SK-MEL-5 (cell line): ENCODE data around the gene EIF2B1. TPM values are rescaled to one million over a fixed set of nuclear protein-coding genes. Genes with fewer than 3 reads are reported as not detected.

Experiments used
- DNase-seq: peaks from one replicate; pipeline ENCODE4 v3.0.0-alpha.2; 2016; ENCODE audit warnings: low read depth, low spot score
- in situ Hi-C: cut with HindIII; loops from 2 replicates; pipeline ENCODE4 v1.10.0; 2016; ENCODE audit warnings: low sequenced_read_pairs, high pct_unique_total_duplicates, low pct_unique_long_range_greater_than_20kb
- polyA plus RNA-seq, 2 experiments: library from polyadenylated mRNA; depleted of rRNA; stranded (reverse); fragments of >200 nt; gene quantifications; 2 replicates each; pipeline ENCODE4 v1.2.3, GENCODE V29; 2015
- total RNA-seq: library from RNA; depleted of rRNA; stranded (reverse); fragments of >200 nt; shearing (Covaris generic); gene quantifications from 2 replicates; pipeline ENCODE4 v1.2.3, GENCODE V29; 2014; rRNA removed

Gene EIF2B1
- total RNA-seq, result 55.4 and 76.6 TPM in 2 replicates
- 84.6 and 92.6 TPM in 2 replicates for polyA plus RNA-seq (2015; cell fraction: cytosol; rRNA removed)
- 146 and 182 TPM in 2 replicates for polyA plus RNA-seq (2015; cell fraction: nucleus; rRNA removed)

DNA sequence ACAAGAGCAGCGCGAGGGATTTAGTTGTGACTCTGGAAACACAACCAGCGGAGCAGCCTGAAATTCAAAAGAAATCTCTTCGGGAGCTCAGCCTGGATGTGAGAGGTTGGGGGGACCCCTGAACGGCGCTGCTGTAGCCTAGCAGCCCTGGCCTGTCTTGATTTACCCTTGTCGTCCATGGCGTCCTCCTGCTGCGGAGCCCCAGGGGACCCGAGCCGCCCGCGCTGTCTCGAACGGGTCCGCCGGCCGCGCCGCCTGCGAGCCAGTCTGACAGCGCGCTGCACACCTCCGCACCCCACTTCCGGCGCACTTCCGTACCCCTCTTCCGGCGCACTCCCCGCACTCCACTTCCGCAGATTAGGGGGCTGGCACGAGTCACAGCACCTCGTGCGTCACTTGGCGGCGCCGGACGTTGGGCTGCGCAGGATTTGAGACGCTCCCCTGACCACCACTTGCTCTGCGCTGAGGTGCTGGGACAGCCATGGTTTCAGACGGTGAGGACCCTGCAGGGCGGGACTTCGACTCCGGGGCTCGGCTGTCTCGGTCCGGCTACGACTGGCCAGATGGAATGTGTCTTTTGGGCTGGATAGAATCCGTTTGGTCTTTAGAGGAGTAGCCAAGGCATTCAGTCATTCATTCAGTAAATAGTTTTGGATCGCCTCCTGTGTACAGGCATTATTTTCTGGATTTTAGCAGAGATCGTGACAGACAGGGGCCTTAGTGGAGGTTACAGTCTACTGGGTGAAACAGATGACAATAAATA is at the start of gene EIF2B1, which contains the start of gene GTF2H3:
TSS of gene EIF2B1 (minus strand) at position 308 of the 763 bp plus-strand sequence. CDS start at position 179, 129 bp downstream.
TSS of gene GTF2H3 (plus strand) at position 451 of the 763 bp plus-strand sequence. CDS start at position 482, 31 bp downstream.
- peak; percentile 98 for DNase-seq
- in situ Hi-C loops, result no loop called here

DNA sequence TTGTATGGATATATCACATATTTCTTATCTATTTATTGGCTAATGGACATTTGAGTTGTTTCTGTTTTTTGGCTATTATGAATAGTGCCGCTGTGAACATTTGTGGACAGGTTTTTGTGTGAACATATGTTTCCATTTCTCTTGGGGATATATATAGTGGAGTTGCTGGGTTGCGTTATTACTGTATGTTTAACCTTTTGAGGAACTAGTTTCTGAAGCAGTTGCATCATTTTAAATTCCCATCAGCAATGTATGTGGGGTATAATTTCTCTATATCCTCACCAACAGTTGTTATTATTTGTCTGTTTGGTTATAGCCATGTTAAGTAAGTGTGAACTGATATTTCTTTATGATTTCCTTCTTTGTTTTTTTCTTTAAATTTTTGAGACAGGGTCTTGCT is 48.1 kb upstream of the EIF2B1 start:
- in situ Hi-C loops, result no loop called here
- no peak for DNase-seq

DNA sequence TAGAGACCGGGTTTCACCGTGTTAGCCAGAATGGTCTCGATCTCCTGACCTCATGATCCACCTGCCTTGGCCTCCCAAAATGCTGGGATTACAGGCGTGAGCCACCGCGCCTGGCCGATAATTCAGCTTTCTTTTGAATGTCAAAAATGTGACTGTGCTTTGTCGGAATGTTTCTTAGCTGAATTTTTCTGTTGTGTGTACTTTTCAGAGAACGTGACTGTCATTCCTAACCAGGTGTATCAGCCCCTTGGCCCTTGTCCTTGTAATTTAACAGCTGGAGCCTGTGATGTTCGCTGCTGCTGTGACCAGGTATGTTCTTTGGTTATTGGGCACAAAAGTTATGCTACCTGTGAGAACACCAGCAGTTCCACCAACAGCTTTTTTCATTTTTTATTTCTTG is 45.5 kb upstream of the EIF2B1 start:
- in situ Hi-C loops, result no loop called here
- DNase-seq, result no peak

DNA sequence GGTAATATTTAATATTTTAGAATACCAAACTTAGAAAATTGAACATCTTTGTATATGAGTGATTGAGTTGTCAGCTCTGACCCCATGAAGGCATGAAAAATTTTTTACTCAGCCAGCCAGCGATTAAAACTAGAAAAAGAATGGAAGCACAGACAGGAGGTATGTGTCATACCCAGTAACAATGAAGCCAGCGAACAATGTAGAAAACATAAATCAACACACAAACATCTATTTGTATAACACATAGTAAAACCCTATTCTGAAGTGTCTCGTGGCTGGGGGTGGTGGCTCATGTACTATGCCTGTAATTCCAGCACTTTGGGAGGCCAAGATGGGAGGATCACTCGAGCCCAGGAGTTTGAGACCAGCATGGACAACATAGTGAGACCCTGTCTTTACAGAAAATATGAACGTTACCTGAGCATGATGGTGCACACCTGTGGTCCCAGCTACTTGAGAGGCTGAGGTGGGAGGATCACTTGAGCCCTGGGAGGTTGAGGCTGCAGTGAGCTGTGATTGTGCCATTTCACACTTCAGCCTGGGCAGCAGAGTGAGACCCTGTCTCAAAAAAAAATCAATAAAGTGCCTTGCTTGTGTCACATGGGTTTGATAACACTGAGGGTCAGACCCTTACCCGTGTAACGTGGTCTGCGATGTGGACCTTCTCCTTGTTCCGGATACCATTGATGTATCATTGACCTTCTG is 43.3 kb upstream of the EIF2B1 start:
- in situ Hi-C loops, result no loop called here
- DNase-seq, result no peak

DNA sequence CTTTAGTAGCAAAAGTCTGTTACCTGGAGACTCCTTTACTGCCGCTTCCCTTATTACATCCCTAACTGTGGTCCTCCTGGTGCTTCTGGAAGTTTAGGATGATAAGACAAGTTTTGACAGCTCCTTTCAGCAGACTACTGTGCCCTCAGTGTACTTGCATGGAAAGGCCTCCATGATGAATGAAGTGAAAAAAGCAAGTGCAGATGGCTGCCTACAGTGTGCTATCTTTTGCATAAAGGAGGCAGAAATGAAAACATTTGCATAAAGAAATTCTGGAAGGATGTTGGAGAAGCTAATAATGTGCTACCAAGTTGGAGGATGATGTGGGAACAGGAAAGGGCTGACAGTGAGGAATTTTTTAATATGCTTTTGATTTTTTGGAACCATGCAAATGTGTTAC is 42.0 kb upstream of the EIF2B1 start:
- no peak for DNase-seq
- in situ Hi-C loops, result no loop called here

DNA sequence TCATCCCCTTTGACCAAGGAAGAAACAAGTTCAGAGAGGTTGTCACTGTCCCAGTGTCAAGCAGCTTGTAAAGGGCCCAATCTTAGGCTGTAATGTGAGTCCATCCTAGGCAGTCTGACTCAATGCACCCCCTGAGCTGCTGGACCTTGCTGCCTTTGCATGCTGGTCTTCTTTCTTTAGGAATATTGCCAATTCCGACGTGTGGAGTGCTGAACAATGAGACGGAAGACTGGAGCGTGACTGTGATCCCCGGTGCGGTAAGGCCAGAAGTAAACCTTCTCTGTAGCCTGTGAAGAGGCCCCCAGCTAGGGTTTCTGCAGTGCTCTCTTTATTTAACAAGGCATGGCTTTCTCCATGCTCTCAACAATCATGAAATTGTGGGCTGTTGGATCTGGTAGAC is 38.4 kb upstream of the EIF2B1 start:
- in situ Hi-C loops, result no loop called here
- DNase-seq, result no peak

DNA sequence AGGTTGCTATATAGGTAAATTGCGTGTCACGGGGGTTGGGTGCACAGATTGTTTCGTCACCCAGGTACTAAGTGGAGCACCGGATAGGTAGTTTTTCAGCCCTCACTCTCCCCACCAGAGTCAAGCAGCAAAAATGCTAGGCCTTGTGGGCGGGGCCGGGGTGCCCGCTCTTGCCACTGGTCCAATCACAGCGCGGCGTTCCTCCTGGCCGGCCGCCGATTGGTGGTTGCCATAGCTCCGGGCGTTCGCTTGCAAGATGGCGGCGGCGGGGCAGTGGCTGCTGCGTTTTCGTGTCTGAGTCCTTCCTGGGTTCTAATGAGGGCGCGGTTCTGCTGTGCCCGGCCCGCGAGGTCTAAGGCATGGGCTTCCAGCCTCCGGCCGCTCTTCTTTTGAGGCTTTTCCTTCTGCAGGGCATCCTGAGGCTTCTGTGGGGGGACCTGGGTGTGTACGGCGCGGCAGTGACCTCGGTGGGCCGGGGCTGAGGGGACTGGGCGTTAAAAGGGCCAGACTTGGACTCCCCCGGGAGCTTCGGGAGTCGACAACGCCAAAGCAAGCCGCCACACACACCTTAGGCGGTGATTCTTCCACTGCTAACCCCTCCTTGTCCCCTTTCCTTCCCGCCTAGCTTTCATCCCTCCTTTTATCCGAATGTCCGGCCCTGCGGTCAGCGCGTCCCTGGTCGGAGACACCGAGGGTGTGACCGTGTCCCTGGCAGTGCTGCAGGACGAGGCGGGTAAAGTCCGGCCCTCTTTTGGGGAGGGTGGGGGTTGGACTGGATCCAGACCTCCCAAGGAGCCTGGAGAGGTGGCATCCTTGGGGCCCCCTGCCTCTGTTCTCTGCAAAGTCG is 37.6 kb upstream of the EIF2B1 start, which contains the start of gene TCTN2:
TSS of gene TCTN2 (plus strand) at position 232 of the 847 bp plus-strand sequence. CDS start at position 360, 128 bp downstream.
- in situ Hi-C loops, result no loop called here
- DNase-seq, result peak; percentile 90

DNA sequence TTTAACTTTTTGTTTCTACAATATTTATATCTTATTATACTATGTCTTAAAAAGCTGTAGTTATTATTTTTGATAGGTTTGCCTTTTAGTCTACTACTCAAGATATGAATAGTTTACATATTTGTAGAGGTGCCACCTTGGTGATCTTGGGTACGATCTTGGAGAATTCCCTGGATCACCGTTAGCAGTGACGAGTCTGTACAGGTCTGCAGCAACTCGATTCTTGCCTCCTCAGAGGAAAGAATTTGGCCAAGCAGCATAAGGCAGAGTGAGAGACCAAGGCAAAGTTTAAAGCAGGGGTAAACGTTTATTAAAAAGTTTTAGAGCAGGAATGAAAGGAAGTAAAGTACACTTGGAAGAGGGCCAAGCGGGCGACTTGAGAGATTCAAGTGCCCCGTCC is 34.3 kb upstream of the EIF2B1 start:
- no peak for DNase-seq
- in situ Hi-C loops, result no loop called here

DNA sequence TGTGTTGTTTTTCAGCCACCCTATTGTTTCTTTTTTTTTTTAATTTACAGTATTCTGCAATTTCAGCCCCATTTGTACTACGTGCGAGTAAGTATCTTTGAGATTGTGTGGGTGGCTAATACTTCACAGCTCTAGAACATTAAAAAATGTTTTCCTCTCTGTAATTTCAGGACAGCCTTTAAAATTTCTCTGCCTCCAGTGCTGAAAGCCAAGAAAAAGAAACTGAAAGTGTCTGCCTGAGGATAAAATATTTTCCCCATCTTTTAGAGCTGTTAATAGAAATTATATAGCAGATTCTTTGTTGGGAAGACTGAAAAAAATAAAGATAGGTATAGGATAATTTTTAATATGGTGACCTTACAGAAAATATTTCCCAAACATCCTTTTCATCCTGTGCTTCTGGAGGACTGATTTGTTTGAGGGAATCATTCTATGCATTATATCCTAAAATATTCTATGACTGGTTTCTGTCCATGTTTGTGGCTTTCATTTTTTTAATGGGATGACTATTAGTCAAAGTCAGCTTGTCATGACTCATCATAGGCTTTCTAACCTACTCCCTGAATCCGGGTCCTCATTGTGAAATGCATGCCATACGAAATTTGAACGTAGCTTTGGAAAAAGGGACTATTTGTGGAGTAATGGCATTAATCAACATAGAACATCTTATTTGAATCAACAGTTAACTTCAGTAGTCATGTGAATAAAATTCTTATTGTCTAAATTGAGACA is 26.7 kb upstream of the EIF2B1 start:
- DNase-seq, result peak; percentile 86
- in situ Hi-C loops, result no loop called here

DNA sequence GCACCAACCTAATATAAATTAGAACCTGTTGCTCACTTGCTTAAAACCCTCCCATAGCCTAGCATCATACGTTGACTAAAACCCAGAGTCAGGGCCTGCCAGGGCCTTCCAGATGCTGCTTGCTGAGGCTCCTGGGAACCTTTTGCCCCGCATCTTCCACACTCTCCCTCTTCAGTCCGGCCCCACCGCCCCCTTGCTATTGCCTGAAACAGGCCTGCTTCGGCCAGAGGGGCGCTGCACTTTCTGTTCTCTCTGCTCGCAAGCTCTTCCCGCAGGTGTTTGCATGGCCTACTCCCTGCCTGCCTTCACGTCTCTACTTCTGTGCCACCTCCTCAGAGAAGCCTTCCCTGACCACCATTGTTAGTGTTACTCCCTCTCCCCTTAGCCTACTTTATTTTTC is 23.7 kb upstream of the EIF2B1 start:
- DNase-seq, result no peak
- in situ Hi-C loops, result no loop called here

DNA sequence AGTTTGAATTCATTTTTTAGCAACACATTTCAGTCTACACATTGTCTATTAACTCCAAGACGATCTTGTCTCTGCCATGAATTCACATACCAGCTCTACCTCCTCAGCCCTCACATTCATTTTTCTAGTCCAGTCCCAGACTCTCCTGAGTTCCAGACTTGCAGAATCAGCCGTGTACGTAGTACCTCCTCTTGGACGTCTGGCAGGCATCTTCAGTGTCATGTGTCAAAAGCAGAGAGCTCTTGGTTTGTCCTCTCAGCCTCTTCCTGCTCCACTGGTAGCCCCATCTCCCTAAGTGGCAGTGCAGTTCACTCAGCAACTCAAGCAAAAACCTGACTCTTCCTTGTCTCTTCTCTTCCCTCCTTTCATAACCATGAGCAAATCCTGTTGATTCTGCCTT is 22.9 kb upstream of the EIF2B1 start:
- DNase-seq, result no peak
- in situ Hi-C loops, result no loop called here

DNA sequence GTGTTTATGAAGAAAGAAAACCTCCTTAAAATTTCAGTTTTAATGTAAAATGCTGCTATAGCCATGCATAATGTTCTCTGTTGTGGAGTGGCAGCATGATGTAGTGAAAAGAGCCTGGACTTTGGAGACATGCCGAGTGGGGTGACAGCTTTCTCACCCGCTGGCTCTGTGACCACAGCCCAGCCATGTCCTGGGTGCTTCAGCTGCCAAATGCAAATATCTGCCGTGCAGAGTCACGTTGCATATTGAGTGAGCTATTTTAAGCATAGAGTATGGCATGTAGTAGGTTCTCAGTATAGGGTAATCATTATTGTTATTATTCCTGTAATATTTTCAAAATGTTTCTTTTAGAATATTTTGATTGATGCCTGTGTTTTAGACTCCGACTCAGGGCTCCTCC is 21.9 kb upstream of the EIF2B1 start:
- in situ Hi-C loops, result no loop called here
- no peak for DNase-seq

DNA sequence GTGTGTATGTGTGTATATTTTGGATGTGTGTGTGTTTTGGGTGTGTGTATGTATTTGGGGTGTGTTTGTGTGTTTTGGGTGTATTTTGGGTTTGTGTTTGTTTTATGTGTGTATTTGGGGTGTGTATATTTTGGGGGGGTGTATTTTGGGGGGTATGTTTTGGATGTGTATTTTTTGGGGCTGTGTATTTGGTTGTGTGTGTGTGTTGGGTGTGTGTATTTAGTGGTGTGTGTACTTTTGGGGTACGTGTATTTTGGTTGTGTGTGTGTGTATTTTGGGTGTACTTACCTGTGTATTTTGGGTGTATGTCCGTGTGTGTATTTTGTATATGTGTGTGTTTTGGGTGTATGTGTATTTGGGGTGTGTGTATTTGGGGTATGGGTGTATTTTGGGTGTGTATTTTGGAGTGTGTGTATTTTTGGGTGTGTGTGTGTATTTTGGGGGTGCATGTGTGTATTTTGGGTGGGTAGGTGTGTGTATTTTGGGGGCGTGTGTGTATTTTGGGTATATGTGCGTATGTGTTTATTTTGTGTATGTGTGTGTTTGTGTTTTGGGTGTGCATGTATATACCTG is 20.7 kb upstream of the EIF2B1 start:
- no peak for DNase-seq
- in situ Hi-C loops, result no loop called here

DNA sequence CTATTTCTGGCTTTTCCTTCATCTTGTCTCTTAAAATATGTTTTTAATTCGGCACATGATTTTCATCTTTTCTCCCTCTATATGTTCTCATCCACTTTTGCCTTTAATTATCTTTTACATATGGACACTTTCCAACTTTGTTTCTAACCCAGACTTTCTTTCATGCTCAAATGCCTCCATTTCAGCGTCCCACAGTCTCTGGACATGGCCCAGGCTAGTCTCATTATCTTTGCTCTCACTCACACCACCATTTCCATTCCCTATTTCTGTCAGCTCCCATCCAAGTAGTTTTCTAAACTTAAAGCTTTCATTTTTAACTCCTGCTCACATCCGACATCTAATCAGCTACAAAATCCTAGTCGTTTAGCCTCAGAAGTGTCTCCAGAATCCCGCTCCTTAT is 14.9 kb upstream of the EIF2B1 start:
- DNase-seq, result no peak
- in situ Hi-C loops, result no loop called here

DNA sequence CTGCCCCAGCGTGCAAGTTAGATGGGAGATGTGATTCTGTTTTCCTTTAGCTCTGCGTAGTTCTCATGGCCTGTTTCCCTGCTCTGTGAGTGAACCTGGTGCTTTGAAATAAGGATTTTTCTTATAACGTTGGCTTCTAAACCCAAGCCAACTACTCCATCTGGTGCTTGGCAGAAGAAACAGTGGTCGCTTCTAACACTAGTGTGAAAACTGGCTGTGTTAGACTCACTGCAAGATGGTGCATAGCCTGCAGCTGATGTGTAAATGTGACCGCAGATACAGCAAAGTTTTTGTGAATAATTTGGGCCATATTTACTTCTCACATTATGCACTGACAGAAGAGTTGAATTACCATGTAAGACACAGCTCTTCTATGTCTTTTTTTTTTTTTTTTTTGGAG is 12.4 kb upstream of the EIF2B1 start:
- DNase-seq, result no peak
- in situ Hi-C loops, result no loop called here

DNA sequence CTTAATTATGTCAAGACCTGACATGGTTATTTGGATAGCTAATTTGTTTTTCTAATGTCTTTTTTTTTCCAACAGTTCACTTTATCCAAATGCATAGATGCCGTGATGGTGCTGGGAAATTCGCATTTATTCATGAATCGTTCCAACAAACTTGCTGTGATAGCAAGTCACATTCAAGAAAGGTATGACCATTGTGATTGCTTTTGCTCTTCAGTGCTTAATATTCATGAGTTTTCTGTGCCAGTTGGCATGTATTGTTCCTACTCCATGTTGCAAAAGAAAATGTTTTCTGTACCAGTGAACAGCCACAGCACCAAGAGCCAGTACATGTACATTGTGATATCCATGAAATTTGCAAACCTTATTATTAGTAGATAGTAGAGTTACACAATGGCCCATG is 11.9 kb upstream of the EIF2B1 start:
- DNase-seq, result no peak
- in situ Hi-C loops, result no loop called here

DNA sequence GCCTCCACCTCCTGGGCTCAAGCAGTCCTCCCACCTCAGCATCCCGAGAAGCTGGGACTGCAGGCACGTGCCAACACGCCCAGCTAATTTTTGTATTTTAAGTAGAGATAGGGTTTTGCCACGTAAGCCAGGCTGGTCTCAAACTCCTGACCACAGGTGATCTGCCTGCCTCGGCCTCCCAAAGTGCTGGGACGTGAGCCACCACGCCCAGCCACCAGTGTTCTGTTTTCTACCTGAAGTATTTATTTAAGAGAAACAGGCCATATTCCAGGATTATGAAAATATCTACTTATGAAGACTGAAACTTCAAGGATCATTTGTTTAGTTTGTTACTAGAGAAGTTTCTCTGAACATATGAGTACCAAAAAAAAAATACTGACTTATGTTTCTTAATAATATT is 10.4 kb upstream of the EIF2B1 start:
- DNase-seq, result no peak
- in situ Hi-C loops, result no loop called here
